Activated CD4-positive, alpha-beta T cell treated with anti-CD3 and anti-CD28 coated beads for 36 hours (primary cell): ENCODE measurements around the gene ADPRM. TPM values are rescaled to one million over a fixed set of nuclear protein-coding genes. Genes with fewer than 3 reads are reported as not detected.

Experiments
- ATAC-seq: fragments of 200-7000 bp; cut with Tn5 transposase; one replicate; pipeline ENCODE4 v1.10.0; 2021; ENCODE audit warnings: mild to moderate bottlenecking, moderate library complexity
- CTCF ChIA-PET: fragments of 350-600 bp; sonication (Branson Sonifier 250); formaldehyde crosslinking; loops from one replicate; lab custom pipeline; 2021; ENCODE audit warnings: antibody characterized with exemption; lab: Charles Lee
- POLR2A ChIA-PET: fragments of 350-600 bp; sonication (Branson Sonifier 250); formaldehyde crosslinking; loops from one replicate; lab custom pipeline; 2021; ENCODE audit warnings: antibody characterized with exemption, inconsistent platforms; lab: Charles Lee
- DNase-seq: peaks from one replicate; pipeline ENCODE4 v3.0.0-alpha.2; 2020
- H3K27ac Mint-ChIP-seq: one replicate; pipeline ENCODE4 v1.8.0; 2021; ENCODE audit warnings: mixed read lengths
- H3K27me3 Mint-ChIP-seq: one replicate; pipeline ENCODE4 v1.8.0; 2021; ENCODE audit warnings: mixed read lengths
- H3K36me3 Mint-ChIP-seq: one replicate; pipeline ENCODE4 v1.8.0; 2021; ENCODE audit warnings: low read depth, mixed read lengths
- H3K4me1 Mint-ChIP-seq: one replicate; pipeline ENCODE4 v1.8.0; 2021; ENCODE audit warnings: mixed read lengths
- H3K4me3 Mint-ChIP-seq: one replicate; pipeline ENCODE4 v1.8.0; 2021; ENCODE audit warnings: mild to moderate bottlenecking, moderate library complexity, mixed read lengths
- H3K9me3 Mint-ChIP-seq: one replicate; pipeline ENCODE4 v1.8.0; 2021; ENCODE audit warnings: low read depth, mixed read lengths
- intact Hi-C, 2 experiments: fragments of 100-400 bp; cut with DNase I in 1 of 2; cut with micrococcal nuclease in 1 of 2; formaldehyde crosslinking; loops; one replicate each; pipeline versions ENCODE4 v1.14.2 to v1.15.1; 2022 to 2024; cut with DNase I, micrococcal nuclease
- total RNA-seq, 2 experiments: library from RNA; stranded (reverse); gene quantifications; one replicate each; pipeline ENCODE4 v1.2.3, GENCODE V29; 2021

The ADPRM gene
- 10 to 100 TPM; 11.2 to 12.8 TPM for total RNA-seq

GRCh38 chr17:10697092-10698081 lies at the start of gene ADPRM, which contains the start of gene SCO1:
TSS of gene ADPRM (plus strand) at chr17:10697594. CDS start at chr17:10704927, 7,333 bp downstream.
TSS of gene SCO1 (minus strand) at chr17:10697533. CDS start at chr17:10697507, 26 bp downstream.
- H3K36me3 Mint-ChIP-seq: peaks cover 48% of the 10 kb centered on the region
- H3K27ac Mint-ChIP-seq: peak within 1 kb of the TSS; percentile 95
- CTCF ChIA-PET: interaction anchor here (1.0 to 2.6 kb wide), 2 partner anchors 13 to 51 kb away, joined by 4 to 15 read pairs; no protein-coding TSS in a partner anchor
- no peaks in the 10 kb centered on the region for H3K9me3 Mint-ChIP-seq
- H3K4me3 Mint-ChIP-seq: peak within 1 kb of the TSS; percentile 91
- H3K4me1 Mint-ChIP-seq: peaks cover 56% of the 10 kb centered on the region
- intact Hi-C loops: loop anchor here in 1 of 2 experiments (1.0 to 5.0 kb wide), 5 partner anchors 32 to 1325 kb away; partner anchors contain the start of genes CFAP52, MAP2K4, STX8 and ZNF18
- DNase-seq (peak; percentile 94), ATAC-seq (peak; percentile 95)
- no peaks in the 10 kb centered on the region for H3K27me3 Mint-ChIP-seq
- POLR2A ChIA-PET: no interaction called here

- POLR2A ChIA-PET: no interaction called here
- no peak overlapping the region for H3K4me3 Mint-ChIP-seq
- peaks cover 20% of the 10 kb centered on the region for H3K36me3 Mint-ChIP-seq
- ATAC-seq (no peak), DNase-seq (no peak)
- H3K27ac Mint-ChIP-seq: no peak overlapping the region
- no peaks in the 10 kb centered on the region for H3K9me3 Mint-ChIP-seq
- intact Hi-C loops: loop anchor here in 1 of 2 experiments (5.0 kb wide), 1 partner anchor 494 kb away; no protein-coding TSS in a partner anchor
- peaks cover 8% of the 10 kb centered on the region for H3K4me1 Mint-ChIP-seq
- CTCF ChIA-PET: no interaction called here
- H3K27me3 Mint-ChIP-seq: no peaks in the 10 kb centered on the region
Observed at GRCh38 chr17:10648381-10648780, 49.0 kb upstream of the ADPRM start.

- no peak for ATAC-seq
- Mint-ChIP-seq H3K4me1 (peaks cover 13% of the 10 kb centered on the region), H3K9me3 (no peaks in the 10 kb centered on the region), H3K36me3 (peaks cover 20% of the 10 kb centered on the region), H3K27me3 (no peaks in the 10 kb centered on the region), H3K27ac (no peak overlapping the region), H3K4me3 (no peak overlapping the region)
- intact Hi-C loops: loop anchor here in 1 of 2 experiments (5.0 kb wide), 1 partner anchor 493 kb away; no protein-coding TSS in a partner anchor
- ChIA-PET POLR2A (no interaction called here), CTCF (no interaction called here)
- DNase-seq: no peak
Observed at GRCh38 chr17:10648956-10649355, 48.4 kb upstream of the ADPRM start.

GRCh38 chr17:10649602-10650001 lies 47.8 kb upstream of the ADPRM start:
- intact Hi-C loops: loop anchor here in 1 of 2 experiments (5.0 kb wide), 1 partner anchor 493 kb away; no protein-coding TSS in a partner anchor
- DNase-seq (no peak), ATAC-seq (no peak)
- ChIA-PET POLR2A (no interaction called here), CTCF (no interaction called here)
- Mint-ChIP-seq H3K36me3 (peaks cover 14% of the 10 kb centered on the region), H3K9me3 (no peaks in the 10 kb centered on the region), H3K27ac (no peak overlapping the region), H3K4me1 (peaks cover 16% of the 10 kb centered on the region), H3K27me3 (no peaks in the 10 kb centered on the region), H3K4me3 (no peak overlapping the region)

- peak overlapping the region; percentile 24 for H3K27ac Mint-ChIP-seq
- intact Hi-C loops: no loop called here
- H3K36me3 Mint-ChIP-seq: peaks cover 11% of the 10 kb centered on the region
- no peaks in the 10 kb centered on the region for H3K9me3 Mint-ChIP-seq
- no peak overlapping the region for H3K4me3 Mint-ChIP-seq
- DNase-seq (no peak), ATAC-seq (no peak)
- peaks cover 16% of the 10 kb centered on the region for H3K4me1 Mint-ChIP-seq
- no peaks in the 10 kb centered on the region for H3K27me3 Mint-ChIP-seq
- ChIA-PET CTCF (no interaction called here), POLR2A (no interaction called here)
Observed at GRCh38 chr17:10651927-10652326, 45.5 kb upstream of the ADPRM start.

- intact Hi-C loops: no loop called here
- ChIA-PET POLR2A (interaction anchor here (0.5 kb wide), 1 partner anchor 17 kb away, joined by 8 read pairs; no protein-coding TSS in a partner anchor), CTCF (interaction anchor here (1.0 to 1.6 kb wide), 4 partner anchors 22 to 191 kb away, joined by 3 to 7 read pairs (median 6); no protein-coding TSS in a partner anchor)
- peaks cover 16% of the 10 kb centered on the region for H3K4me1 Mint-ChIP-seq
- H3K36me3 Mint-ChIP-seq: peaks cover 8% of the 10 kb centered on the region
- no peak overlapping the region for H3K4me3 Mint-ChIP-seq
- H3K9me3 Mint-ChIP-seq: no peaks in the 10 kb centered on the region
- DNase-seq (peak; percentile 57), ATAC-seq (peak; percentile 93)
- no peaks in the 10 kb centered on the region for H3K27me3 Mint-ChIP-seq
- peak overlapping the region; percentile 73 for H3K27ac Mint-ChIP-seq
Observed at GRCh38 chr17:10652984-10653659, 44.3 kb upstream of the ADPRM start.

GRCh38 chr17:10653987-10654386 lies 43.4 kb upstream of the ADPRM start:
- H3K4me3 Mint-ChIP-seq: no peak overlapping the region
- no peaks in the 10 kb centered on the region for H3K9me3 Mint-ChIP-seq
- intact Hi-C loops: no loop called here
- H3K27ac Mint-ChIP-seq: peak overlapping the region; percentile 73
- ChIA-PET POLR2A (interaction anchor here (0.5 to 0.7 kb wide), 3 partner anchors 17 to 18 kb away, joined by 4 to 8 read pairs (median 4); no protein-coding TSS in a partner anchor), CTCF (interaction anchor here (0.8 to 1.6 kb wide), 4 partner anchors 9 to 190 kb away, joined by 3 to 7 read pairs (median 6); no protein-coding TSS in a partner anchor)
- H3K27me3 Mint-ChIP-seq: no peaks in the 10 kb centered on the region
- no peak for ATAC-seq
- H3K36me3 Mint-ChIP-seq: peaks cover 8% of the 10 kb centered on the region
- peaks cover 16% of the 10 kb centered on the region for H3K4me1 Mint-ChIP-seq
- DNase-seq: no peak

GRCh38 chr17:10657148-10657547 lies 40.2 kb upstream of the ADPRM start, which contains the start of gene MYH3:
TSS of gene MYH3 (minus strand) at chr17:10657309. CDS start at chr17:10655064, 2,245 bp downstream.
- Mint-ChIP-seq H3K4me1 (peaks cover 16% of the 10 kb centered on the region), H3K27me3 (no peaks in the 10 kb centered on the region), H3K27ac (no peak within 1 kb of the TSS), H3K36me3 (peaks cover 14% of the 10 kb centered on the region), H3K9me3 (no peaks in the 10 kb centered on the region), H3K4me3 (no peak within 1 kb of the TSS)
- DNase-seq: no peak
- CTCF ChIA-PET: no interaction called here
- no peak for ATAC-seq
- intact Hi-C loops: no loop called here
- POLR2A ChIA-PET: no interaction called here

GRCh38 chr17:10657879-10658278 lies 39.5 kb upstream of the ADPRM start:
- Mint-ChIP-seq H3K27ac (no peak overlapping the region), H3K36me3 (peaks cover 12% of the 10 kb centered on the region), H3K27me3 (no peaks in the 10 kb centered on the region), H3K4me1 (peaks cover 13% of the 10 kb centered on the region), H3K4me3 (no peak overlapping the region), H3K9me3 (no peaks in the 10 kb centered on the region)
- intact Hi-C loops: no loop called here
- POLR2A ChIA-PET: no interaction called here
- DNase-seq (no peak), ATAC-seq (no peak)
- CTCF ChIA-PET: no interaction called here

GRCh38 chr17:10661437-10661836 lies 36.0 kb upstream of the ADPRM start:
- H3K27ac Mint-ChIP-seq: no peak overlapping the region
- no peak for ATAC-seq
- CTCF ChIA-PET: interaction anchor here (0.8 kb wide), 2 partner anchors 15 to 44 kb away, joined by 3 to 4 read pairs; no protein-coding TSS in a partner anchor

GRCh38 chr17:10663231-10663630 lies 34.2 kb upstream of the ADPRM start:
- Mint-ChIP-seq H3K4me1 (no peaks in the 10 kb centered on the region), H3K36me3 (peaks cover 15% of the 10 kb centered on the region), H3K4me3 (no peak overlapping the region), H3K27ac (no peak overlapping the region), H3K27me3 (no peaks in the 10 kb centered on the region), H3K9me3 (no peaks in the 10 kb centered on the region)
- ATAC-seq: no peak
- intact Hi-C loops: no loop called here
- POLR2A ChIA-PET: no interaction called here
- CTCF ChIA-PET: interaction anchor here (1.3 to 1.5 kb wide), 2 partner anchors 12 to 16 kb away, joined by 3 to 5 read pairs; no protein-coding TSS in a partner anchor
- DNase-seq: no peak

More at GRCh38 chr17:10661437-10661836, 36.0 kb upstream of the ADPRM start:
- Mint-ChIP-seq H3K9me3 (no peaks in the 10 kb centered on the region), H3K4me1 (no peaks in the 10 kb centered on the region), H3K36me3 (peaks cover 10% of the 10 kb centered on the region), H3K27me3 (no peaks in the 10 kb centered on the region), H3K4me3 (no peak overlapping the region)
- no peak for DNase-seq
- intact Hi-C loops: no loop called here
- POLR2A ChIA-PET: no interaction called here
